GM18867 (cell line): ENCODE data around the gene MYBPC1.

Experiments
- ATAC-seq: cut with Tn5 transposase; IDR thresholded peaks from one replicate; pipeline ENCODE4 v1.9.1; 2021; ENCODE audit warnings: mild to moderate bottlenecking, moderate library complexity; ENCODE audit not compliant: unreplicated experiment

Gene MYBPC1

DNA sequence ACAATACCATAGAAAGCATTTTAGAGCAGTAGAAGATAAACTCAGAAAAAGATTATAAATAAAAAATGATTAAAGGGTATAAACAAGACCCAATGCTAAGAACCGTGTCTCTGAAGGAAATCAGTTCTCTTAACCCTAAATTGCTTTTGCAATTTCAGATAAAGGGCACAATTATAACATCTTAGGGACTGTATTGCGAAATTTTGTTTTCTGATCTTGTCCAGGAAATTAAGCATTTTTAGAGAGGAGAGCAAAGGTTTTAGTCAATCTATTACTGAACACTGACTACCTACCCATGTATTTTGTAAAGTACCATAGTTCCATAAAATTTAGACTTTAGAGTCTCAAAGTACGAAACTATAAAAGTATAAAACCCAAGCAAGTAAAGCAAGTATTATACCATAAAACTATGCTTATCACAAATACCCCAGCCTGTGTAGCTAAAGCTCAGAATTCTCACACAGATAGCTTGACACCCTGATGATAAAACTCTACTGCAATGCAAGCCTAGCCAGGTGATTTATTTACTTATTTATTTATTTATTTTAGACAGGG, 95.8 kb downstream of the MYBPC1 start:
- ATAC-seq = no peak

DNA sequence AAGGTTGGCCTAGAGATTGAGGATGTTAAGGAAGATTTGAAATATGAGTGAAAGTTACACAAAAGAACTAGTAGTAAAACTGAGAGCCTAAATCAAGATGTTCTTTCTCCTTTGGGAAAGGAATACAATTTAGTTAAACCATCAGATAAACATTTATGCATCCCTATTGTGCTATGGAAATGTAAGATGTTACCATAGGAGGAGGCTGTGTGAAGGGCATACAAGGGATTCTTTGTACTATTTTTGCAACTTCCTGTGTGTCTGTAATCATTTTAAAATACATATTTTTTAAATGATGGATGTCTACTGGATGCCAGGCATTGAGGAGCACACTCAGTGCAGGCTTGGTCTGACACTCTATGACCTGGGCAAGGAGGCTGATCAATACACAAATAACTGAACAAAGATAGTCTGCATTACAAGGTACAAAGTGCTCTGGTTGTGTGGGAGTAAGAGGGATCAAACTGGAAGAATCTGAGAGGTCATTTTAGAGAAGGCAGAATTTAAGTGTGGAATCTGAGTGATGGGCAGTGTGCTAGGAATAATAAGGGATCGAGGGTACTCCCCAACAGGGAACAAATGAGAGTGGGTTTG, 96.8 kb downstream of the MYBPC1 start:
- ATAC-seq = no peak

- no peak for ATAC-seq
Observed at GRCh38 chr12:101694297-101694848, 99.6 kb downstream of the MYBPC1 start.

- ATAC-seq = no peak
Observed at GRCh38 chr12:101694986-101695385, 100.2 kb downstream of the MYBPC1 start.

GRCh38 chr12:101695706-101696105, 100.9 kb downstream of the MYBPC1 start:
- ATAC-seq = no peak

DNA sequence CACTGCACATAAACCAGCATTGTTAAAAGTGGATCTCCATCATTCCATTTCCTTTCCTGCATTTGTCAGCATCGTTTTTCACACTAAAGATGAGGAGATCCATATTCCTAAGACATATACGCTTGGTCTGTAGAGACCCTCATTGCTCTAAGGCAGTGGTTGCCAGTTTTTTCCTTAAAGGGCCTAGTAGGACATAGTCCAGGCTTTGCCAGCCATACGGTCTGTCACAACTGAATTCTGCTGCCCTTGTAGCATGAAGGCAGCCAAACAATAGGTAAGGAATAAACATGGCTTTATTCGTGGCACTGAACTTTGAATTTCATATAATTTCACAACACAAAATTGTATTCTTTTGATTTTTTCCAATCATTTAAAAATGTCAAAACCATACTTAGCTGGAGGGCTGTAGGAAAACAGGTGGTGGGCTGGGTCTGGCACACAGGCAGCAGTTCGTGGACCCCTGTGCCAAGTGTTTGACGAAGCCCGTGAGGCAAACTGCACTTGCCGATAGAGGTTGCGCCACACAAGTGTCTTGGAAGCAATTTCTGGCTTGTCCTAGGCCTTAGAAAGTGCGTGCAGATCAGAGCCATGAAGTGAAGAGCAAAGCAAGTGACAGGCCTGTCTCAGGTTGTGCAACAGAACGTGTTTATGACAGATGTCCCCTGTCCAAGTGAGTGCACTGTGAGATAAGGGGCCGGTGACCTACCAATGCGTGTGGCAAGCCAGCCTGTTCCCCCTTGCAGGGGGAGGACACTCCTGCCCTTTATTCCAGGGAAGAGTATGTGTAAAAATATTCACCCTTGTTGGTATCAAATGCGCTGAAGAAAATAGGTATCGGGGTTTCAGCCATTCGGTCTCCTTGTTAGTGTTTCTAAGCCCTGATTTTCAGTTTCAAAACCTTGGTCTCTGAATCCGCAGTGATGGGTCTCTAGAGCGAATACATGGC, 101.8 kb downstream of the MYBPC1 start:
- ATAC-seq = peak; percentile 34

GRCh38 chr12:101697197-101697929, 102.6 kb downstream of the MYBPC1 start, which contains the start of gene CHPT1:
Gene CHPT1 (plus strand): TSS chr12:101697640. CDS start chr12:101697862, 222 bp downstream.
- ATAC-seq = peak; percentile 78

DNA sequence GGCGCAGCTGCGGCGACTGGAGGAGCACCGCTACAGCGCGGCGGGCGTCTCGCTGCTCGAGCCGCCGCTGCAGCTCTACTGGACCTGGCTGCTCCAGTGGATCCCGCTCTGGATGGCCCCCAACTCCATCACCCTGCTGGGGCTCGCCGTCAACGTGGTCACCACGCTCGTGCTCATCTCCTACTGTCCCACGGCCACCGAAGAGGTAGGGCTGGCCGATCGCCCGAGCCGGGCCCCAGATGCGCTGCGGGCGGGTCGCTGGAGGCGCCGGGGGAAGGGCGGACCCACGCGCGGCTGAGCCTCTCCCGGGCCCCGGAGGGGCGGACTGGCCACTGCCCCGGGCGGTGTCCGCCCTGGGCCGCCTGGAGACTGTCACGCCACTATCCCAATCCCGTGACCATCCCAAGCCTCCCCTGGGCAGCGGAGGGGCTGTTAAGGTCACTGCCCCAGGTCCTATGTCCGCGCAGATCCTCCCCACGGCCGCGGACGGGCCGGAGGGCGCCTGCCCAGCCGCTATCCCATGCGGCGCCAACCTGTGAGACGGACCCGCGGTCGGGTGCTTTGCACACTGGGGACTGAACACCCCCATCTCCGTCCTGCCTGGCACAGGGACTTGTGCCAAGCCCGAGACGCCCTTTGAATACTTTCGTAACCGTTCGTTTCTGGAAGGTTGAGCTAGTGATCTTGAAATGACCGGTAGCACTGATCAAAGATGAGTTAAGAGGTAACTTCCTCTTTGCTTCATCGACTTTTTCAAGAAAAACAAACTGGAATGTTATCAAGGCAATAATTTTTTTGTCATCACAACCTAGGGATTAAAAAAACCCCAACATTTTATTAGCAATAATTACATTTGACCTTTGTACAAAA, 103.4 kb downstream of the MYBPC1 start:
- ATAC-seq = peak; percentile 42

DNA sequence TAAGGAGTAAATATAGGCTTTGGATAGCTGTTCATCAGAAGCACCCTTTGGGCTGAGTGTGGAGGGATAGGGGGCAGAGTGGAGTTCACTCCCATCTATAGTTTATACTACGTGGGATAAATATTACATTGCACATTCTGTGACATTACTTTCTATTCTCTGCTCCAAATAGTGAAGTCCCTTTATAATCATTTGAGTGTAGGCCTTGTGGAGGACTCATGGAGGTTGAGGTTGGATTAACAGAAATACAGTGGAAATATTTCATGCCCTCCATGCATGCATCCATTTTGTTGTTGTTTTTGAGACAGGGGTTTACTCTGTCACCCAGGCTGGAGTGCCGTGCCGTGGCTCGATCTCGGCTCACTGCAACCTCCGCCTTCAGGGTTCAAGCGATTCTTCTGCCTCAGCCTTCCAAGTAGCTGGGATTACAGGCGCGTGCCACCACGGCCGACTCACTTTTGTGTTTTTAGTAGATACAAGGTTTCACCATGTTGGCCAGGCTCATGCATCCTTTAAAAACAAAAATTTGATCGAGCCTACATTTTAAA, 104.1 kb downstream of the MYBPC1 start:
- ATAC-seq = no peak

GRCh38 chr12:101700299-101700820, 105.6 kb downstream of the MYBPC1 start:
- no peak for ATAC-seq

GRCh38 chr12:101703487-101703886, 108.7 kb downstream of the MYBPC1 start:
- no peak for ATAC-seq

- no peak for ATAC-seq
Observed at GRCh38 chr12:101706403-101706802, 111.6 kb downstream of the MYBPC1 start.

DNA sequence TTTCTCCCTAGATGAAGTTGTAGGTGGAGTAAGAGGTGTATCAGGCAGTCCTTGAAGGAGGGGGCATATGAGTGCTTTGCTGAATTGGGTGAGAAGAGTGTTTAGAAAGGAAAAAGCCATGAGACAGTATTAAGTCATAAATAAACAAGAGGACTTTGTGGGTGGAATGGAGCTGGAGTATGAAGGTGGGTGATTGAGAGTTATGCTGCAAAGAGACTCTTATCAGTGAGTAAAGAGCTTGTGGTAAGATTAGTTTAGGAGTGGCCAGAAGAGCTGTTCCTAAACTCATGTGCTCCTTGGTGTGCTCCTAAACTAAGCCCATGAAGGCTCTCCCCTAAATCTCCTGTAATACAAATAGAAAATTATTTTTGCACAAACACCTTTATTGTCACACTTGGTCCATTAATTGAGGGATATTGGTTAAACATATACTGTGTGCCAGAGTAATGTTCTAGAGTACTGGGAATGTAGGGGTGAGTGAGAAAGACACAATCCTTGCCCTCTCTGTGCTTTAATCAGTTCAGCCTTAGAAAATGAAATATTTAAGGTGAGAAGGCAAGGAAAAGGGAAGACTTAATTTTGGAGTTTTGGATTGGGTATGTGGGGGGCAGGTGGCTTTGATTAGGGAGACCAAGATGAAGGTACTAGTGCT, 112.5 kb downstream of the MYBPC1 start:
- ATAC-seq = no peak

- ATAC-seq = no peak
Observed at GRCh38 chr12:101710288-101710687, 115.5 kb downstream of the MYBPC1 start.

GRCh38 chr12:101713059-101713682, 118.4 kb downstream of the MYBPC1 start:
- no peak for ATAC-seq

DNA sequence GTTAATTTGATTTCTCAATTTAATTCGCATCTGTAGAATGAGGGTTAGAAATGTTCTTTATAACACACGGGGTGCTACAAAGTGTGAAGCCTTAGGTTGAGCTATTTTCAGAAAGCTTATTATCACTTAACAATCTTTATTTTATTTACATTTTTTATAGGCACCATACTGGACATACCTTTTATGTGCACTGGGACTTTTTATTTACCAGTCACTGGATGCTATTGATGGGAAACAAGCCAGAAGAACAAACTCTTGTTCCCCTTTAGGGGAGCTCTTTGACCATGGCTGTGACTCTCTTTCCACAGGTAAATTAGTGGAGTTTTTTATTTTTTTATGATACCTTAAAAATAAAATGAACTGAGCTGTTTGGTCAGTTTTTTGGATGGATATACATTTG, 119.2 kb downstream of the MYBPC1 start:
- no peak for ATAC-seq

DNA sequence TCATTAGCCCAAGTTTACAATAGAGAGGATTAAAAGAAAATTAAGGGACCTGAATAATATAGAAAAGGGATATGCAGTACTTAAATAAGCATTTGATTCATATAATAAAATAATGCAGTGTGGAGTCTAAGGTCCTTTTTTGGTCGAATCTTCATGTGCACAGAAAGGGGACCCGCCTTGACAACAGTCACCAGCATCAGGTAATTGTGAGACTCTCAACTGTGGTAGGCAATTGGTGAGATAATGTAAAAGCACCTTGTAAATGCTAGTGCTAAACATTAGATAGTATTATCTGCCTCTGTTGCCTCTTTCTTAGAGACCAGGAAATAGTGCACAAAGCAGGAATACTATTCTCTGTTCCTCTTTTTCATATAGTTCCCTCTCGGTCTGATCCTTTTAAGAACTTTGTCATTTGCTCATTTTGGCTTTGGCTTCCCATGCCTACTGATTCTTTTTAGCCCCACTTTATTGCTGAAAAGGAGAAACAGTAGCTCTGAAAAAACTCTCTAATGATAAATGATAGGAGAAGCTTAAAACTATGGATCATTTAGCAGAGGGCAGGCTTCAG, 120.2 kb downstream of the MYBPC1 start:
- ATAC-seq = no peak

DNA sequence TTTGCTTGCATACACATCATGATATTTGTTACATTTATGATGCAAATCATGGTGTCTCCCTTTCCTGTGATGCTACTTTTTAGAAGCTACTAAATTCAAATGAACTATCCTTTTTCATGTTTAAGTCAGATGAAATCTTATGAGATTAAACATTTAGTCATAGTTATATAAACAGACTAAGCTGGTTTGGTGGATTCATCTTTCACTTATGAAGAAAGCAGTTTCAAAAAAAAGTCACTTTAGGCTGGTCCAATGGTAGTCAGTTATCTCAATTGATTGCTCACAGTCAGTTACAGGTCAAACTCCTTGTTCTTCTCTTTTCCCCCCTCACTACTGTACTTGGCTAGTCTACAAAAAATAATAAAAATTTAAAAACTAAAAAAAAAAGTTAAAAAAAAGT, 124.8 kb downstream of the MYBPC1 start:
- ATAC-seq = no peak
